Measurements from ENCODE around the gene CADM4.

GRCh38 chr19:43610493-43610892 is 29.2 kb downstream of the CADM4 start:
- no peak for TF ChIP-seq CTCF (conservative IDR thresholded peaks at IDR 0.05)
- TF ChIP-seq ZFX (IDR thresholded peaks at IDR 0.05), result no peak
